ENCODE data around the gene WDR82. TPM values are rescaled to one million over a fixed set of nuclear protein-coding genes. Genes with fewer than 3 reads are reported as not detected.

Gene WDR82
- total and polyA plus RNA-seq, 2 donors (not counting 1 experiment from before 2014, with no cell fraction given), result 71.2 to 77.7 TPM

DNA sequence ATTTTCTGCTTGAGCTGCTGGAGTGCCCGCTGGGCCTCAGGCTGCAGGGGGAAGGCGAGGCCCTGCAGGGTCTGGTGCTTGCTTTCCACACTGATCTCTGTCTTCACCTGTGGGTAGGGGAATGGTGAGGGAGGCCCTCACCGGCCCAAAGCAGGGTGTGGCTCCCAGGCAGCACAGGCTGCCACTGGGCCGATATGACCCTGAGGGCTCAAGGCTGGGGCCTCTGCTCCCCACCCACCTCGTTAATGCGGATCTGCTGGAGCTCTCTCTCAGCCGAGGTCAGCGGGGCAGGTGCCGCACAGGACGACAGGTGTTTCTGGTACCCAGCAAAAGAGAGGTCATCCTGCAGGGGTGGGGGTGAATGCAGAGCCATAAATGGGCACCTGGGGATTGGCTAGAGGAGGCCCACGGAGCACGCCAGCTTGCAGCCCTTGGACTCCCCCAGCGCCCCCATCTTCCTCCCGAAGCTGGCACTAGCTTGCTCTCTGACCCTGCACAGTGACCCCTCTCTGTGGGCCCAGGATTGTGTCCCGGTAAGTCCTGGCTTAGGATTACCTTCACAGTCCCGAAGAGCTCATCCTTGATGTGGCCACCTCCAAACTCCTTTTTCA lies 47.5 kb downstream of the WDR82 start:
- no peaks in the 10 kb centered on the region for H3K9me3 ChIP-seq (ENCODE audit: control insufficient read depth, insufficient read depth, low read depth, low read length)
- peaks cover 40% of the 10 kb centered on the region for H3K36me3 ChIP-seq (ENCODE audit: control insufficient read depth, insufficient read depth, low read length)
- no peak overlapping the region for H3K27ac ChIP-seq (ENCODE audit: insufficient read depth, low read length)
- H3K4me2 ChIP-seq (ENCODE audit: extremely low read depth, insufficient read depth, low read length), result no peak overlapping the region
- no peaks in the 10 kb centered on the region for H3K4me1 ChIP-seq (ENCODE audit: control insufficient read depth, extremely low read depth, insufficient read depth, low read length)
- H4K20me1 ChIP-seq (ENCODE audit: control insufficient read depth, extremely low read depth, insufficient read depth, low read length), result no peaks in the 10 kb centered on the region
- H3K9ac ChIP-seq (ENCODE audit: insufficient read depth, low read length), result no peak overlapping the region
- H3K4me3 ChIP-seq (replicated peaks in 1 of 4; ENCODE audit: control extremely low read depth in 1 of 4, insufficient read depth in 1 of 4, low read depth in 3 of 4, low read length in 4 of 4), result no peak overlapping the region
- no peak overlapping the region for H2AFZ ChIP-seq (ENCODE audit: low read length)
- DNase-seq (ENCODE audit: low read depth in 2 of 2), result no peak
- TF ChIP-seq EZH2 (IDR thresholded peaks at IDR 0.05; ENCODE audit: low read length, missing control alignments), result no peak
- no peak for TF ChIP-seq CTCF (conservative IDR thresholded peaks at IDR 0.05 in 1 of 2, IDR thresholded peaks at IDR 0.05 in 1 of 2; ENCODE audit: low read depth in 1 of 2, low read length in 2 of 2)
- H3K27me3 ChIP-seq (ENCODE audit: control insufficient read depth, insufficient read depth, low read length), result no peaks in the 10 kb centered on the region
- H3K79me2 ChIP-seq (ENCODE audit: control insufficient read depth, insufficient read depth, low read length), result peaks cover 6% of the 10 kb centered on the region

- no peaks in the 10 kb centered on the region for H4K20me1 ChIP-seq (ENCODE audit: control insufficient read depth, extremely low read depth, insufficient read depth, low read length)
- H3K27ac ChIP-seq (ENCODE audit: insufficient read depth, low read length), result no peak overlapping the region
- no peak for TF ChIP-seq EZH2 (IDR thresholded peaks at IDR 0.05; ENCODE audit: low read length, missing control alignments)
- TF ChIP-seq CTCF (conservative IDR thresholded peaks at IDR 0.05 in 1 of 2, IDR thresholded peaks at IDR 0.05 in 1 of 2; ENCODE audit: low read depth in 1 of 2, low read length in 2 of 2), result no peak
- no peak overlapping the region for H2AFZ ChIP-seq (ENCODE audit: low read length)
- peaks cover 40% of the 10 kb centered on the region for H3K36me3 ChIP-seq (ENCODE audit: control insufficient read depth, insufficient read depth, low read length)
- H3K9ac ChIP-seq (ENCODE audit: insufficient read depth, low read length), result no peak overlapping the region
- no peaks in the 10 kb centered on the region for H3K27me3 ChIP-seq (ENCODE audit: control insufficient read depth, insufficient read depth, low read length)
- DNase-seq (ENCODE audit: low read depth in 2 of 2), result no peak
- H3K4me2 ChIP-seq (ENCODE audit: extremely low read depth, insufficient read depth, low read length), result no peak overlapping the region
- H3K79me2 ChIP-seq (ENCODE audit: control insufficient read depth, insufficient read depth, low read length), result peaks cover 2% of the 10 kb centered on the region
- H3K4me3 ChIP-seq (replicated peaks in 1 of 4; ENCODE audit: control extremely low read depth in 1 of 4, insufficient read depth in 1 of 4, low read depth in 3 of 4, low read length in 4 of 4), result no peak overlapping the region
- H3K9me3 ChIP-seq (ENCODE audit: control insufficient read depth, insufficient read depth, low read depth, low read length), result no peaks in the 10 kb centered on the region
- H3K4me1 ChIP-seq (ENCODE audit: control insufficient read depth, extremely low read depth, insufficient read depth, low read length), result no peaks in the 10 kb centered on the region
Observed at GRCh38 chr3:52230461-52230860, 48.0 kb downstream of the WDR82 start.

DNA sequence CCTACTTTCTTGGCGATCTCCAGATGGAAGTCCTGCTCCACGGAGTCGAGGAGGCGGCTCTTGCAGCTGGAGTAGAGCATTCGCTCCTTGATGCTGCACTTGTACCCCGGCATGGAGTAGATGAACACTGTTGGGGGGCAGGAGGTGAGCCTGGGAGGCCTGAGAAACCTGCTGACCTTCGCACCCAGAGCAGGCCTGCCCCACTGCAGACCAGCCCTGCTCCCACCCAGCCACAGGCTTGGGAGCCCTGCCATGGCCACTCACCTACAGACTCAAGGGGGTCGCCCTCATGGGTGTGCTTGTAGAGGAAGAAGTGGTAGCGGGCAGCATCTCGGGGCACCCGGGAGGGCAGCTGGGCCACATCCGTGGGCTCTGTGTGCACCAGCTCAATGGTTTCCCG lies 48.8 kb downstream of the WDR82 start:
- Histone ChIP-seq H3K9ac (ENCODE audit: insufficient read depth, low read length) (no peak overlapping the region), H3K9me3 (ENCODE audit: control insufficient read depth, insufficient read depth, low read depth, low read length) (no peaks in the 10 kb centered on the region), H3K4me3 (replicated peaks in 1 of 4; ENCODE audit: control extremely low read depth in 1 of 4, insufficient read depth in 1 of 4, low read depth in 3 of 4, low read length in 4 of 4) (no peak overlapping the region), H3K27me3 (ENCODE audit: control insufficient read depth, insufficient read depth, low read length) (no peaks in the 10 kb centered on the region), H3K4me1 (ENCODE audit: control insufficient read depth, extremely low read depth, insufficient read depth, low read length) (no peaks in the 10 kb centered on the region), H3K4me2 (ENCODE audit: extremely low read depth, insufficient read depth, low read length) (no peak overlapping the region), H3K79me2 (ENCODE audit: control insufficient read depth, insufficient read depth, low read length) (no peaks in the 10 kb centered on the region), H3K36me3 (ENCODE audit: control insufficient read depth, insufficient read depth, low read length) (peaks cover 40% of the 10 kb centered on the region), H3K27ac (ENCODE audit: insufficient read depth, low read length) (no peak overlapping the region), H2AFZ (ENCODE audit: low read length) (no peak overlapping the region), H4K20me1 (ENCODE audit: control insufficient read depth, extremely low read depth, insufficient read depth, low read length) (no peaks in the 10 kb centered on the region)
- no peak for DNase-seq (ENCODE audit: low read depth in 2 of 2)
- TF ChIP-seq CTCF (conservative IDR thresholded peaks at IDR 0.05 in 1 of 2, IDR thresholded peaks at IDR 0.05 in 1 of 2; ENCODE audit: low read depth in 1 of 2, low read length in 2 of 2), result no peak
- no peak for TF ChIP-seq EZH2 (IDR thresholded peaks at IDR 0.05; ENCODE audit: low read length, missing control alignments)

Measured in fibroblast of lung (primary cell).